GM23248 (cell line): ENCODE measurements around the gene ANKS1B.

ENCODE experiments used
- EZH2 ChIP-seq: fragments of 200-600 bp; sonication (generic); IDR thresholded peaks from 2 replicates; pipeline ENCODE4 v1.6.1; 2018; ENCODE audit warnings: antibody characterized with exemption, mild to moderate bottlenecking; ENCODE audit not compliant: insufficient read depth, poor library complexity, severe bottlenecking
- EZH2phosphoT487 ChIP-seq: fragments of 200-600 bp; sonication (generic); IDR thresholded peaks from 2 replicates; pipeline ENCODE4 v1.6.1; 2018; ENCODE audit warnings: antibody characterized with exemption, moderate library complexity, mild to moderate bottlenecking, low read depth; ENCODE audit not compliant: insufficient read depth

- TF ChIP-seq EZH2 (no peak), EZH2phosphoT487 (no peak)
Measured at GRCh38 chr12:98863167-98863566, 1121.6 kb downstream of the ANKS1B start.
